OCI-LY7 (cell line): ENCODE results near the gene CST4. TPM values are rescaled to one million over a fixed set of nuclear protein-coding genes. Genes with fewer than 3 reads are reported as not detected.
"Not testable (repeated sequence)": the region's sequence is repeated elsewhere in the genome, so short reads cannot be mapped to it uniquely, and the experiment has no call there.

Source experiments
- BruUV-seq: library from RNA; stranded (reverse); fragments of 400-500 nt; replicated peaks from 2 replicates; lab custom pipeline; 2021; lab: Mats Ljungman, UMichigan
- CTCF ChIA-PET: fragments of 300-600 bp; sonication (Branson Sonifier 250); formaldehyde crosslinking; loops from one replicate; lab custom pipeline; 2022; ENCODE audit warnings: antibody characterized with exemption; ENCODE audit not compliant: unreplicated experiment; lab: Charles Lee
- POLR2A ChIA-PET: fragments of 300-600 bp; sonication (Branson Sonifier 250); formaldehyde crosslinking; loops from one replicate; lab custom pipeline; 2022; ENCODE audit warnings: antibody characterized with exemption; lab: Charles Lee
- DNase-seq: peaks from one replicate; pipeline ENCODE4 v3.0.0-alpha.2; 2015; ENCODE audit warnings: low spot score
- H2AFZ ChIP-seq: fragments of 200-600 bp; sonication (generic), shearing (Covaris generic); 2 replicates; pipeline ENCODE4 v1.6.1; 2014; ENCODE audit warnings: mild to moderate bottlenecking, antibody characterized with exemption, low read length, moderate library complexity
- H3K27ac ChIP-seq: fragments of 200-600 bp; sonication (generic); 2 replicates; pipeline ENCODE4 v1.5.1; 2014; ENCODE audit warnings: mixed run types, low read depth, mild to moderate bottlenecking, moderate library complexity, low read length, inconsistent platforms; ENCODE audit not compliant: poor library complexity, severe bottlenecking
- H3K36me3 ChIP-seq: fragments of 200-600 bp; sonication (generic); 2 replicates; pipeline ENCODE4 v1.6.1; 2014; ENCODE audit warnings: mild to moderate bottlenecking, antibody characterized with exemption, low read length, moderate library complexity, mixed read lengths; ENCODE audit not compliant: insufficient read depth
- H3K4me1 ChIP-seq: fragments of 200-600 bp; sonication (generic); 2 replicates; pipeline ENCODE4 v1.5.1; 2014; ENCODE audit warnings: mild to moderate bottlenecking, low read length; ENCODE audit not compliant: insufficient read depth, poor library complexity, severe bottlenecking
- H3K4me2 ChIP-seq: fragments of 200-600 bp; sonication (generic); 2 replicates; pipeline ENCODE4 v1.6.1; 2014; ENCODE audit warnings: mild to moderate bottlenecking, low read length
- H3K4me3 ChIP-seq: fragments of 200-600 bp; sonication (generic); 2 replicates; pipeline ENCODE4 v1.5.1; 2014; ENCODE audit warnings: mild to moderate bottlenecking, low read depth, low read length; ENCODE audit not compliant: poor library complexity, severe bottlenecking
- H3K79me2 ChIP-seq: fragments of 200-600 bp; sonication (generic); 2 replicates; pipeline ENCODE4 v1.6.1; 2016; ENCODE audit warnings: low read depth, mild to moderate bottlenecking, low read length, moderate library complexity, mixed read lengths; ENCODE audit not compliant: insufficient read depth
- H3K9me2 ChIP-seq: fragments of 200-600 bp; sonication (generic); 2 replicates; pipeline ENCODE4 v1.6.1; 2016; ENCODE audit warnings: mild to moderate bottlenecking, low read length, mixed read lengths; ENCODE audit not compliant: insufficient read depth
- H3K9me3 ChIP-seq: fragments of 200-600 bp; sonication (generic); 2 replicates; pipeline ENCODE4 v1.6.1; 2014; ENCODE audit warnings: mild to moderate bottlenecking, mixed run types, low read length, mixed read lengths
- H4K20me1 ChIP-seq: fragments of 200-600 bp; sonication (generic); 2 replicates; pipeline ENCODE4 v1.6.1; 2014; ENCODE audit warnings: mild to moderate bottlenecking, antibody characterized with exemption, low read length, moderate library complexity, mixed read lengths; ENCODE audit not compliant: insufficient read depth
- EZH2phosphoT487 ChIP-seq: fragments of 200-600 bp; sonication (generic); IDR thresholded peaks from 2 replicates; pipeline ENCODE4 v1.6.1; 2018; ENCODE audit warnings: low read depth, borderline replicate concordance, mild to moderate bottlenecking, mixed run types, antibody characterized with exemption, low read length, moderate library complexity, mixed read lengths
- intact Hi-C: fragments of 100-400 bp; cut with micrococcal nuclease; formaldehyde crosslinking; loops from one replicate; pipeline ENCODE4 v1.10.0; 2022; ENCODE audit not compliant: unreplicated experiment
- total RNA-seq, 2 experiments: library from RNA; depleted of rRNA in 1 of 2; stranded (reverse); fragments of >200 nt in 1 of 2; shearing (Covaris generic) in 1 of 2; gene quantifications; 2 replicates each; pipeline ENCODE4 v1.2.3, GENCODE V29; 2014 to 2022
- TF ChIP-seq, protein P1 (sequence below): fragments of 200-600 bp; sonication (generic); conservative IDR thresholded peaks from 2 replicates; pipeline ENCODE4 v1.5.1; 2014; ENCODE audit warnings: mild to moderate bottlenecking, antibody characterized with exemption, low read length, moderate library complexity, mixed read lengths

The CST4 gene
- total RNA-seq, 2 experiments from 2014 or later = not detected

DNA sequence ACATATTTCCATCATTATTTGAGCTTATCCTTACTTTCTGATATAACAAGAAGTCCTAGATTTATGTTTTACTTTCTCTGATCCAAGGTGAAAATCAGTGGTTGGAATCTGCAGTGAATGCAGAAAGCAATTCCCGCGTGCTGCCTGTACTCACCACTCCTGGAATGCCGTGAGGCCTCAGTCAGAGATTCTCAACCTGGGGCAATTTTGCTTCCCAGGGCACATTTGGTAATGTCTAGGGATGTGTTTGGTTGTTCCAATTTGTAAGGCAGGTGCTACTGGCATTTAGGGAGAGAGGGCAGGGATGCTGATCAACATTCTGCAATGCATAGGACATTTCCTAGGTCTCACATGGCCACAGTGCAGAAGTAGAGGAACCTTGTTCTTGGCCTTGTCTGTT is 23.9 kb downstream of the CST4 start:
- no TSS peak for BruUV-seq
- ChIA-PET POLR2A (interaction anchor here (0.6 kb wide), 1 partner anchor 243 kb away, joined by 3 read pairs; no protein-coding TSS in a partner anchor), CTCF (no interaction called here)
- intact Hi-C loops = no loop called here
- Histone ChIP-seq H3K9me2 (no peaks in the 10 kb centered on the region), H3K9me3 (no peaks in the 10 kb centered on the region), H3K4me3 (no peak overlapping the region), H3K27ac (no peak overlapping the region), H2AFZ (no peak overlapping the region), H4K20me1 (no peaks in the 10 kb centered on the region), H3K4me1 (no peaks in the 10 kb centered on the region), H3K36me3 (no peaks in the 10 kb centered on the region), H3K79me2 (no peaks in the 10 kb centered on the region), H3K4me2 (no peak overlapping the region)
- no peak for TF ChIP-seq EZH2phosphoT487
- TF ChIP-seq, protein P1, sequence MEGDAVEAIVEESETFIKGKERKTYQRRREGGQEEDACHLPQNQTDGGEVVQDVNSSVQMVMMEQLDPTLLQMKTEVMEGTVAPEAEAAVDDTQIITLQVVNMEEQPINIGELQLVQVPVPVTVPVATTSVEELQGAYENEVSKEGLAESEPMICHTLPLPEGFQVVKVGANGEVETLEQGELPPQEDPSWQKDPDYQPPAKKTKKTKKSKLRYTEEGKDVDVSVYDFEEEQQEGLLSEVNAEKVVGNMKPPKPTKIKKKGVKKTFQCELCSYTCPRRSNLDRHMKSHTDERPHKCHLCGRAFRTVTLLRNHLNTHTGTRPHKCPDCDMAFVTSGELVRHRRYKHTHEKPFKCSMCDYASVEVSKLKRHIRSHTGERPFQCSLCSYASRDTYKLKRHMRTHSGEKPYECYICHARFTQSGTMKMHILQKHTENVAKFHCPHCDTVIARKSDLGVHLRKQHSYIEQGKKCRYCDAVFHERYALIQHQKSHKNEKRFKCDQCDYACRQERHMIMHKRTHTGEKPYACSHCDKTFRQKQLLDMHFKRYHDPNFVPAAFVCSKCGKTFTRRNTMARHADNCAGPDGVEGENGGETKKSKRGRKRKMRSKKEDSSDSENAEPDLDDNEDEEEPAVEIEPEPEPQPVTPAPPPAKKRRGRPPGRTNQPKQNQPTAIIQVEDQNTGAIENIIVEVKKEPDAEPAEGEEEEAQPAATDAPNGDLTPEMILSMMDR = no peak
- DNase-seq = no peak

GRCh38 chr20:23664046-23664445 is 24.8 kb downstream of the CST4 start:
- H3K4me3 ChIP-seq, BruUV-seq, CTCF ChIA-PET: not testable (repeated sequence)

DNA sequence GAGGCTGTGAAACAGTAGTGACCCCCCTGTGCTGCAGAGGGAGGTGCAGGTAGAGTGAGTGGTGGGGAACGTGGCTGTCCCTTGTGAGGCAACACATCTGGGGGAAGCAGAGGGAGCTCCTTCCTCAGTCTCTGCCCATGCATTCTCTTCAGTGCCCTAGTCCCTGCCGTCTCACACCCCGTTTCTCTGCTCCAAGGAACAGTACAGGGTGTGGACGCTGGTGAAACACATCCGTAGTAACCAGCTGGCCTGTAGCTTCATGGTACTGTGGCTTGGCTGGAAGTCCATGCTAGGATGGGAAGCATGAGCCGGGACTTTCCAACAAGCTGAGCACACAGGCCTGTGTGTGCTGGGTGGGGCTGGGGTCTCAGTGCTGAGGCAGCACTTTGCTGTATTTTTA is 25.7 kb downstream of the CST4 start:
- intact Hi-C loops = no loop called here
- Histone ChIP-seq H3K27ac (no peak overlapping the region), H2AFZ (no peak overlapping the region), H3K4me3 (no peak overlapping the region), H3K9me3 (no peaks in the 10 kb centered on the region), H3K4me2 (no peak overlapping the region), H3K36me3 (no peaks in the 10 kb centered on the region), H3K4me1 (no peaks in the 10 kb centered on the region), H3K79me2 (no peaks in the 10 kb centered on the region), H3K9me2 (no peaks in the 10 kb centered on the region), H4K20me1 (no peaks in the 10 kb centered on the region)
- no peak for DNase-seq
- ChIA-PET CTCF (no interaction called here), POLR2A (interaction anchor here (0.6 kb wide), 1 partner anchor 12 kb away, joined by 3 read pairs; no protein-coding TSS in a partner anchor)
- no TSS peak for BruUV-seq
- TF ChIP-seq, protein P1 = no peak
- no peak for TF ChIP-seq EZH2phosphoT487

More at GRCh38 chr20:23664046-23664445, 24.8 kb downstream of the CST4 start:
- H3K9me3 ChIP-seq, H4K20me1 ChIP-seq, H2AFZ ChIP-seq, H3K9me2 ChIP-seq, POLR2A ChIA-PET, H3K79me2 ChIP-seq, H3K36me3 ChIP-seq, DNase-seq, intact Hi-C loops, H3K4me2 ChIP-seq, H3K4me1 ChIP-seq, H3K27ac ChIP-seq: not testable (repeated sequence)
